Measurements from ENCODE around the gene ACKR2.

Gene ACKR2

GRCh38 chr3:42763021-42763420, 46.2 kb upstream of the ACKR2 start:
- H3K36me3 ChIP-seq (ENCODE audit: control insufficient read depth in 2 of 2, insufficient read depth in 1 of 2, low read length in 2 of 2), result no peaks in the 10 kb centered on the region
- TF ChIP-seq PRDM6 (tag by site-specific recombination; IDR thresholded peaks at IDR 0.05), result no peak
- no peak for TF ChIP-seq ZSCAN18 (tag by site-specific recombination; IDR thresholded peaks at IDR 0.05)
- TF ChIP-seq ZNF701 (tag by site-specific recombination; IDR thresholded peaks at IDR 0.05), result no peak
- TF ChIP-seq SETDB1 (IDR thresholded peaks at IDR 0.05; ENCODE audit: insufficient read length, low read length), result no peak
- TF ChIP-seq ZNF514 (tag by site-specific recombination; IDR thresholded peaks at IDR 0.05), result no peak
- TF ChIP-seq TRIM28 (IDR thresholded peaks at IDR 0.05; ENCODE audit: borderline replicate concordance, low read length), result no peak
- no peak for TF ChIP-seq ZBTB44 (tag by site-specific recombination; IDR thresholded peaks at IDR 0.05)
- TF ChIP-seq ZFP37 (tag by site-specific recombination; IDR thresholded peaks at IDR 0.05), result no peak
- no peak for TF ChIP-seq ZNF488 (tag by site-specific recombination; IDR thresholded peaks at IDR 0.05)
- H3K9me3 ChIP-seq (ENCODE audit: control insufficient read depth, insufficient read depth, low read depth, low read length), result no peaks in the 10 kb centered on the region
- ChIA-PET POLR2A (no interaction called here), CTCF (interaction anchor here (0.5 to 2.4 kb wide), 2 partner anchors 18 to 149 kb away, joined by 3 to 8 read pairs; no protein-coding TSS in a partner anchor)
- H3K4me3 ChIP-seq (ENCODE audit: low read depth, low read length), result no peak overlapping the region
- no peaks in the 10 kb centered on the region for H3K4me1 ChIP-seq (ENCODE audit: control insufficient read depth, insufficient read depth, low read length)
- no peak overlapping the region for H3K27ac ChIP-seq (ENCODE audit: extremely low read depth, low read depth, low read length)

- POLR2A ChIA-PET, result no interaction called here
- H3K4me1 ChIP-seq (ENCODE audit: control insufficient read depth, insufficient read depth, low read length), result no peaks in the 10 kb centered on the region
- H3K9me3 ChIP-seq (ENCODE audit: control insufficient read depth, insufficient read depth, low read depth, low read length), result no peaks in the 10 kb centered on the region
- TF ChIP-seq KLF10 (tag by site-specific recombination; IDR thresholded peaks at IDR 0.05), result no peak
- TF ChIP-seq ZNF16 (tag by site-specific recombination; IDR thresholded peaks at IDR 0.05; ENCODE audit: low read depth), result no peak
- TF ChIP-seq ZNF324 (tag by site-specific recombination; IDR thresholded peaks at IDR 0.05), result no peak
- no peak for TF ChIP-seq ZSCAN16 (tag by site-specific recombination; IDR thresholded peaks at IDR 0.05)
- no peak for TF ChIP-seq KLF16 (tag by site-specific recombination; IDR thresholded peaks at IDR 0.05)
- no peak for TF ChIP-seq MYNN (tag by site-specific recombination; IDR thresholded peaks at IDR 0.05; ENCODE audit: borderline replicate concordance)
- TF ChIP-seq ZNF701 (tag by site-specific recombination; IDR thresholded peaks at IDR 0.05), result no peak
- TF ChIP-seq, protein P1, sequence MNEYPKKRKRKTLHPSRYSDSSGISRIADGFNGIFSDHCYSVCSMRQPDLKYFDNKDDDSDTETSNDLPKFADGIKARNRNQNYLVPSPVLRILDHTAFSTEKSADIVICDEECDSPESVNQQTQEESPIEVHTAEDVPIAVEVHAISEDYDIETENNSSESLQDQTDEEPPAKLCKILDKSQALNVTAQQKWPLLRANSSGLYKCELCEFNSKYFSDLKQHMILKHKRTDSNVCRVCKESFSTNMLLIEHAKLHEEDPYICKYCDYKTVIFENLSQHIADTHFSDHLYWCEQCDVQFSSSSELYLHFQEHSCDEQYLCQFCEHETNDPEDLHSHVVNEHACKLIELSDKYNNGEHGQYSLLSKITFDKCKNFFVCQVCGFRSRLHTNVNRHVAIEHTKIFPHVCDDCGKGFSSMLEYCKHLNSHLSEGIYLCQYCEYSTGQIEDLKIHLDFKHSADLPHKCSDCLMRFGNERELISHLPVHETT (tag by site-specific recombination; IDR thresholded peaks at IDR 0.05), result no peak
- no peak for TF ChIP-seq ZNF202 (tag by site-specific recombination; IDR thresholded peaks at IDR 0.05; ENCODE audit: borderline replicate concordance)
- no peak for TF ChIP-seq ZNF48 (tag by site-specific recombination; IDR thresholded peaks at IDR 0.05)
- no peak for TF ChIP-seq ELK4 (IDR thresholded peaks at IDR 0.05; ENCODE audit: borderline replicate concordance, low read depth, low read length)
- TF ChIP-seq KLF7 (tag by site-specific recombination; IDR thresholded peaks at IDR 0.05; ENCODE audit: borderline replicate concordance), result no peak
- H3K27ac ChIP-seq (ENCODE audit: extremely low read depth, low read depth, low read length), result no peak overlapping the region
- H3K36me3 ChIP-seq (ENCODE audit: control insufficient read depth in 2 of 2, insufficient read depth in 1 of 2, low read length in 2 of 2), result no peaks in the 10 kb centered on the region
- H3K4me3 ChIP-seq (ENCODE audit: low read depth, low read length), result no peak overlapping the region
- CTCF ChIA-PET, result interaction anchor here (2.4 kb wide), 1 partner anchor 19 kb away, joined by 8 read pairs; no protein-coding TSS in a partner anchor
Observed at GRCh38 chr3:42764115-42764514, 45.1 kb upstream of the ACKR2 start.

Measured in HEK293 (cell line).